Liver (tissue), 9 donors: ENCODE measurements around the gene GIT2. TPM values are rescaled to one million over a fixed set of nuclear protein-coding genes. Genes with fewer than 3 reads are reported as not detected.

Source experiments
- DNase-seq: peaks from one replicate; pipeline ENCODE4 v3.0.0-alpha.2; 2017; ENCODE audit warnings: low spot score
- H3K27ac ChIP-seq, 2 donors: one replicate each; pipeline ENCODE4 v1.7.0; 2013; ENCODE audit warnings: inconsistent platforms in 2 of 2, low read length in 2 of 2, control low read depth in 1 of 2, low read depth in 1 of 2, mild to moderate bottlenecking in 1 of 2
- H3K27me3 ChIP-seq, 4 donors: one replicate each; pipeline versions ENCODE4 v1.6.1 to v1.7.0; 2013; ENCODE audit warnings: low read length in 3 of 4, inconsistent platforms in 1 of 4, mild to moderate bottlenecking in 1 of 4, moderate library complexity in 1 of 4; ENCODE audit not compliant: control insufficient read depth in 4 of 4, insufficient read depth in 4 of 4
- H3K36me3 ChIP-seq, 4 donors: one replicate each; pipeline versions ENCODE4 v1.6.1 to v1.7.0; 2013; ENCODE audit warnings: low read length in 3 of 4, mild to moderate bottlenecking in 3 of 4, low read depth in 1 of 4, moderate library complexity in 1 of 4; ENCODE audit not compliant: control insufficient read depth in 4 of 4, insufficient read depth in 3 of 4
- H3K4me1 ChIP-seq, 4 donors: one replicate each; pipeline versions ENCODE4 v1.6.1 to v1.7.0; 2013; ENCODE audit warnings: low read length in 3 of 4, mild to moderate bottlenecking in 3 of 4, moderate library complexity in 1 of 4; ENCODE audit not compliant: control insufficient read depth in 4 of 4, insufficient read depth in 4 of 4
- H3K4me3 ChIP-seq, 3 donors: one replicate each; pipeline versions ENCODE4 v1.6.1 to v1.7.0; 2013; ENCODE audit warnings: low read length in 3 of 3, control low read depth in 1 of 3, low read depth in 1 of 3, mild to moderate bottlenecking in 1 of 3
- H3K9ac ChIP-seq, 2 donors: one replicate each; pipeline ENCODE4 v1.7.0; 2013; ENCODE audit warnings: low read length in 2 of 2, mild to moderate bottlenecking in 2 of 2, moderate library complexity in 2 of 2, control low read depth in 1 of 2, low read depth in 1 of 2
- H3K9me3 ChIP-seq, 4 donors: one replicate each; pipeline versions ENCODE4 v1.6.1 to v1.7.0; 2013; ENCODE audit warnings: low read length in 3 of 4; ENCODE audit not compliant: control insufficient read depth in 4 of 4
- FOXA2 ChIP-seq: IDR thresholded peaks from 2 replicates; pipeline ENCODE4 v1.6.1; 2016; ENCODE audit warnings: antibody characterized with exemption
- GABPA ChIP-seq, 2 donors: IDR thresholded peaks in 1 of 2; conservative IDR thresholded peaks in 1 of 2; 2 replicates each; pipeline ENCODE4 v1.6.1; 2016; ENCODE audit warnings: antibody characterized with exemption in 2 of 2, mild to moderate bottlenecking in 1 of 2, moderate library complexity in 1 of 2
- HNF4A ChIP-seq, 2 donors: conservative IDR thresholded peaks; 2 replicates each; pipeline ENCODE4 v1.6.1; 2016; ENCODE audit warnings: antibody characterized with exemption in 2 of 2, mild to moderate bottlenecking in 2 of 2
- HNF4G ChIP-seq: IDR thresholded peaks from 2 replicates; pipeline ENCODE4 v1.6.1; 2016; ENCODE audit warnings: antibody characterized with exemption
- JUND ChIP-seq, 2 donors: IDR thresholded peaks; 2 replicates each; pipeline ENCODE4 v1.6.1; 2016; ENCODE audit warnings: antibody characterized with exemption in 2 of 2
- NR2F2 ChIP-seq: IDR thresholded peaks from 2 replicates; pipeline ENCODE4 v1.6.1; 2016; ENCODE audit warnings: antibody characterized with exemption
- RAD21 ChIP-seq, 2 donors: IDR thresholded peaks; 2 replicates each; pipeline ENCODE4 v1.6.1; 2016; ENCODE audit warnings: antibody characterized with exemption in 2 of 2, mild to moderate bottlenecking in 2 of 2
- RXRA ChIP-seq, 2 donors: IDR thresholded peaks; 2 replicates each; pipeline ENCODE4 v1.6.1; 2017 to 2018; ENCODE audit warnings: antibody characterized with exemption in 2 of 2, mild to moderate bottlenecking in 1 of 2
- SP1 ChIP-seq: IDR thresholded peaks from 2 replicates; pipeline ENCODE4 v1.6.1; 2018; ENCODE audit warnings: antibody characterized with exemption, mild to moderate bottlenecking
- TAF1 ChIP-seq: conservative IDR thresholded peaks from 2 replicates; pipeline ENCODE4 v1.6.1; 2016; ENCODE audit warnings: antibody characterized with exemption, mild to moderate bottlenecking
- YY1 ChIP-seq: IDR thresholded peaks from 2 replicates; pipeline ENCODE4 v1.6.1; 2016; ENCODE audit warnings: antibody characterized with exemption, mild to moderate bottlenecking
- WGBS: extraction: QIAGEN DNeasy Blood & Tissue Kit; methylation state at CpG from one replicate; pipeline ENCODE4 v1.1.7; 2013; 5-methylcytosine and 5-hydroxymethylcytosine counted together
- polyA plus RNA-seq, 2 donors: library from polyadenylated mRNA; stranded (reverse) in 1 of 2; unstranded in 1 of 2; fragments of 200-250 nt in 1 of 2; fragments of >200 nt in 1 of 2; fragmentation: Nextera tagmentation in 1 of 2; extraction: Ambion mirVana in 1 of 2; gene quantifications; one replicate each; pipeline versions ENCODE4 v1.2.1 to v1.2.3, GENCODE V29; 2013 to 2015
- total RNA-seq, 2 donors: library from RNA; depleted of rRNA; stranded (reverse); fragments of >200 nt; gene quantifications; one replicate each; pipeline ENCODE4 v1.2.3, GENCODE V29; 2014
- TF ChIP-seq, protein P1 (sequence below): IDR thresholded peaks from 2 replicates; pipeline ENCODE4 v1.6.1; 2016; ENCODE audit warnings: antibody characterized with exemption
- TF ChIP-seq, protein P2 (sequence below): IDR thresholded peaks from 2 replicates; pipeline ENCODE4 v1.6.1; 2016; ENCODE audit warnings: antibody characterized with exemption
- TF ChIP-seq, protein P3 (sequence below): IDR thresholded peaks from 2 replicates; pipeline ENCODE4 v1.6.1; 2016; ENCODE audit warnings: antibody characterized with exemption
- TF ChIP-seq, protein P4 (sequence below): fragments of 150-350 bp; IDR thresholded peaks from 2 replicates; pipeline ENCODE4 v1.5.1; 2017; ENCODE audit warnings: improper control_type of control experiment, low read depth, low read length; ENCODE audit not compliant: missing input control
- TF ChIP-seq, protein P5 (sequence below): IDR thresholded peaks from 2 replicates; pipeline ENCODE4 v1.6.1; 2016; ENCODE audit warnings: antibody characterized with exemption, mild to moderate bottlenecking
- donor health status: healthy.
- donor health status: healthy.
- donor health status: healthy.
- donor health status: healthy.
- donor health status: healthy.

The GIT2 gene
- total and polyA plus RNA-seq, 4 donors: 6.7 to 30.4 (median 16.7) TPM

DNA sequence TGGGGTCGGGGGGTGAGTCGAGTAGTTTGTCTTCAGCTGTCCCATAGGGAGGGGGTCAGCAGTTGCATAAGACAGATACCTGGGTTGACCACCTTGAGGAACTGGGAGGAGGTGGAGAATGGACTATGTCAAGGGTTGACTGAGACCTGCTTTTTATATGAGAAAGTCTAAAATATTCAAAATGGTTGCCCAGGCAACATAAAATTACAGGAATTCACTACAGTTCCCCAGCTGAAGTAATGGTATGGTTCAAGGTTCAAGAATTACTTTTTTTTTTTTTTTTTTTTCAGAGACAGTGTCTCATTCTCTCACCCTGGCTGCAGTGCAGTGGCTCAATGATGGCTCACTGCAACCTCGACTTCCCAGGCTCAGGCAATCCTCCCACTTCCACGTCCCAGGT is 101.2 kb downstream of the GIT2 start:
- DNase-seq: no peak
- Histone ChIP-seq H3K9me3 (no peaks in the 10 kb centered on the region), H3K4me3 (no peak overlapping the region), H3K27me3 (no peaks in the 10 kb centered on the region), H3K4me1 (peaks cover 0 to 1% (median 0%) of the 10 kb centered on the region in 4 donors), H3K36me3 (no peaks in the 10 kb centered on the region), H3K9ac (no peak overlapping the region), H3K27ac (no peak overlapping the region)
- 62% methylated on average over 4 of the region's 4 CpGs for WGBS
- TF ChIP-seq, protein P1, sequence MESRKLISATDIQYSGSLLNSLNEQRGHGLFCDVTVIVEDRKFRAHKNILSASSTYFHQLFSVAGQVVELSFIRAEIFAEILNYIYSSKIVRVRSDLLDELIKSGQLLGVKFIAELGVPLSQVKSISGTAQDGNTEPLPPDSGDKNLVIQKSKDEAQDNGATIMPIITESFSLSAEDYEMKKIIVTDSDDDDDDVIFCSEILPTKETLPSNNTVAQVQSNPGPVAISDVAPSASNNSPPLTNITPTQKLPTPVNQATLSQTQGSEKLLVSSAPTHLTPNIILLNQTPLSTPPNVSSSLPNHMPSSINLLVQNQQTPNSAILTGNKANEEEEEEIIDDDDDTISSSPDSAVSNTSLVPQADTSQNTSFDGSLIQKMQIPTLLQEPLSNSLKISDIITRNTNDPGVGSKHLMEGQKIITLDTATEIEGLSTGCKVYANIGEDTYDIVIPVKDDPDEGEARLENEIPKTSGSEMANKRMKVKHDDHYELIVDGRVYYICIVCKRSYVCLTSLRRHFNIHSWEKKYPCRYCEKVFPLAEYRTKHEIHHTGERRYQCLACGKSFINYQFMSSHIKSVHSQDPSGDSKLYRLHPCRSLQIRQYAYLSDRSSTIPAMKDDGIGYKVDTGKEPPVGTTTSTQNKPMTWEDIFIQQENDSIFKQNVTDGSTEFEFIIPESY: no peak
- TF ChIP-seq, protein P2, sequence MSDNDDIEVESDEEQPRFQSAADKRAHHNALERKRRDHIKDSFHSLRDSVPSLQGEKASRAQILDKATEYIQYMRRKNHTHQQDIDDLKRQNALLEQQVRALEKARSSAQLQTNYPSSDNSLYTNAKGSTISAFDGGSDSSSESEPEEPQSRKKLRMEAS: no peak
- TF ChIP-seq, protein P3, sequence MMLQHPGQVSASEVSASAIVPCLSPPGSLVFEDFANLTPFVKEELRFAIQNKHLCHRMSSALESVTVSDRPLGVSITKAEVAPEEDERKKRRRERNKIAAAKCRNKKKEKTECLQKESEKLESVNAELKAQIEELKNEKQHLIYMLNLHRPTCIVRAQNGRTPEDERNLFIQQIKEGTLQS: no peak
- no peak for TF ChIP-seq HNF4G
- TF ChIP-seq SP1: no peak
- TF ChIP-seq HNF4A (conservative IDR thresholded peaks at IDR 0.05): no peak
- no peak for TF ChIP-seq RAD21 (IDR thresholded peaks at IDR 0.05)
- no peak for TF ChIP-seq NR2F2
- TF ChIP-seq, protein P4, sequence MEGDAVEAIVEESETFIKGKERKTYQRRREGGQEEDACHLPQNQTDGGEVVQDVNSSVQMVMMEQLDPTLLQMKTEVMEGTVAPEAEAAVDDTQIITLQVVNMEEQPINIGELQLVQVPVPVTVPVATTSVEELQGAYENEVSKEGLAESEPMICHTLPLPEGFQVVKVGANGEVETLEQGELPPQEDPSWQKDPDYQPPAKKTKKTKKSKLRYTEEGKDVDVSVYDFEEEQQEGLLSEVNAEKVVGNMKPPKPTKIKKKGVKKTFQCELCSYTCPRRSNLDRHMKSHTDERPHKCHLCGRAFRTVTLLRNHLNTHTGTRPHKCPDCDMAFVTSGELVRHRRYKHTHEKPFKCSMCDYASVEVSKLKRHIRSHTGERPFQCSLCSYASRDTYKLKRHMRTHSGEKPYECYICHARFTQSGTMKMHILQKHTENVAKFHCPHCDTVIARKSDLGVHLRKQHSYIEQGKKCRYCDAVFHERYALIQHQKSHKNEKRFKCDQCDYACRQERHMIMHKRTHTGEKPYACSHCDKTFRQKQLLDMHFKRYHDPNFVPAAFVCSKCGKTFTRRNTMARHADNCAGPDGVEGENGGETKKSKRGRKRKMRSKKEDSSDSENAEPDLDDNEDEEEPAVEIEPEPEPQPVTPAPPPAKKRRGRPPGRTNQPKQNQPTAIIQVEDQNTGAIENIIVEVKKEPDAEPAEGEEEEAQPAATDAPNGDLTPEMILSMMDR: no peak
- TF ChIP-seq YY1: no peak
- no peak for TF ChIP-seq JUND (IDR thresholded peaks at IDR 0.05)
- TF ChIP-seq GABPA (IDR thresholded peaks at IDR 0.05 in 1 of 2, conservative IDR thresholded peaks at IDR 0.05 in 1 of 2): no peak
- TF ChIP-seq, protein P5, sequence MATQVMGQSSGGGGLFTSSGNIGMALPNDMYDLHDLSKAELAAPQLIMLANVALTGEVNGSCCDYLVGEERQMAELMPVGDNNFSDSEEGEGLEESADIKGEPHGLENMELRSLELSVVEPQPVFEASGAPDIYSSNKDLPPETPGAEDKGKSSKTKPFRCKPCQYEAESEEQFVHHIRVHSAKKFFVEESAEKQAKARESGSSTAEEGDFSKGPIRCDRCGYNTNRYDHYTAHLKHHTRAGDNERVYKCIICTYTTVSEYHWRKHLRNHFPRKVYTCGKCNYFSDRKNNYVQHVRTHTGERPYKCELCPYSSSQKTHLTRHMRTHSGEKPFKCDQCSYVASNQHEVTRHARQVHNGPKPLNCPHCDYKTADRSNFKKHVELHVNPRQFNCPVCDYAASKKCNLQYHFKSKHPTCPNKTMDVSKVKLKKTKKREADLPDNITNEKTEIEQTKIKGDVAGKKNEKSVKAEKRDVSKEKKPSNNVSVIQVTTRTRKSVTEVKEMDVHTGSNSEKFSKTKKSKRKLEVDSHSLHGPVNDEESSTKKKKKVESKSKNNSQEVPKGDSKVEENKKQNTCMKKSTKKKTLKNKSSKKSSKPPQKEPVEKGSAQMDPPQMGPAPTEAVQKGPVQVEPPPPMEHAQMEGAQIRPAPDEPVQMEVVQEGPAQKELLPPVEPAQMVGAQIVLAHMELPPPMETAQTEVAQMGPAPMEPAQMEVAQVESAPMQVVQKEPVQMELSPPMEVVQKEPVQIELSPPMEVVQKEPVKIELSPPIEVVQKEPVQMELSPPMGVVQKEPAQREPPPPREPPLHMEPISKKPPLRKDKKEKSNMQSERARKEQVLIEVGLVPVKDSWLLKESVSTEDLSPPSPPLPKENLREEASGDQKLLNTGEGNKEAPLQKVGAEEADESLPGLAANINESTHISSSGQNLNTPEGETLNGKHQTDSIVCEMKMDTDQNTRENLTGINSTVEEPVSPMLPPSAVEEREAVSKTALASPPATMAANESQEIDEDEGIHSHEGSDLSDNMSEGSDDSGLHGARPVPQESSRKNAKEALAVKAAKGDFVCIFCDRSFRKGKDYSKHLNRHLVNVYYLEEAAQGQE: no peak
- TF ChIP-seq TAF1: no peak
- no peak for TF ChIP-seq FOXA2
- no peak for TF ChIP-seq RXRA (IDR thresholded peaks at IDR 0.05)
